Astrocyte (in vitro differentiated cells and primary cell): ENCODE results near the gene COL6A3.

ENCODE experiments used
- EZH2 ChIP-seq: IDR thresholded peaks from 2 replicates; pipeline ENCODE4 v1.6.1; 2012; ENCODE audit warnings: mild to moderate bottlenecking, low read length, inconsistent platforms; ENCODE audit not compliant: insufficient read depth
- TF ChIP-seq, protein P1 (sequence below): IDR thresholded peaks from 2 replicates; pipeline ENCODE4 v1.5.1; 2011; ENCODE audit warnings: low read depth, mild to moderate bottlenecking, inconsistent platforms, low read length, moderate library complexity; ENCODE audit not compliant: insufficient read depth

GRCh38 chr2:237307474-237307873, 106.5 kb downstream of the COL6A3 start:
- no peak for TF ChIP-seq EZH2
- TF ChIP-seq, protein P1, sequence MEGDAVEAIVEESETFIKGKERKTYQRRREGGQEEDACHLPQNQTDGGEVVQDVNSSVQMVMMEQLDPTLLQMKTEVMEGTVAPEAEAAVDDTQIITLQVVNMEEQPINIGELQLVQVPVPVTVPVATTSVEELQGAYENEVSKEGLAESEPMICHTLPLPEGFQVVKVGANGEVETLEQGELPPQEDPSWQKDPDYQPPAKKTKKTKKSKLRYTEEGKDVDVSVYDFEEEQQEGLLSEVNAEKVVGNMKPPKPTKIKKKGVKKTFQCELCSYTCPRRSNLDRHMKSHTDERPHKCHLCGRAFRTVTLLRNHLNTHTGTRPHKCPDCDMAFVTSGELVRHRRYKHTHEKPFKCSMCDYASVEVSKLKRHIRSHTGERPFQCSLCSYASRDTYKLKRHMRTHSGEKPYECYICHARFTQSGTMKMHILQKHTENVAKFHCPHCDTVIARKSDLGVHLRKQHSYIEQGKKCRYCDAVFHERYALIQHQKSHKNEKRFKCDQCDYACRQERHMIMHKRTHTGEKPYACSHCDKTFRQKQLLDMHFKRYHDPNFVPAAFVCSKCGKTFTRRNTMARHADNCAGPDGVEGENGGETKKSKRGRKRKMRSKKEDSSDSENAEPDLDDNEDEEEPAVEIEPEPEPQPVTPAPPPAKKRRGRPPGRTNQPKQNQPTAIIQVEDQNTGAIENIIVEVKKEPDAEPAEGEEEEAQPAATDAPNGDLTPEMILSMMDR = no peak
